Endothelial cell of umbilical vein (primary cell): ENCODE measurements around the gene PSMA4.

Source experiments
- CTCF ChIP-seq, 2 donors: IDR thresholded peaks; 1 replicate in 1 of 2; 2 replicates in 1 of 2; pipeline ENCODE4 v1.5.1; 2011; ENCODE audit warnings: low read length in 2 of 2, mild to moderate bottlenecking in 2 of 2, moderate library complexity in 2 of 2, control low read depth in 1 of 2, inconsistent platforms in 1 of 2, low read depth in 1 of 2; ENCODE audit not compliant: insufficient read depth in 1 of 2; ENCODE audit errors: extremely low read depth in 1 of 2
- EZH2 ChIP-seq: IDR thresholded peaks from 2 replicates; pipeline ENCODE4 v1.6.1; 2012; ENCODE audit warnings: borderline replicate concordance, low read depth, mild to moderate bottlenecking, moderate library complexity, low read length, inconsistent platforms; ENCODE audit not compliant: severe bottlenecking
- MYC ChIP-seq: IDR thresholded peaks from one replicate; pipeline ENCODE4 v1.6.1; 2011; ENCODE audit warnings: mild to moderate bottlenecking, low read depth, low read length
- POLR2A ChIP-seq: IDR thresholded peaks from 2 replicates; pipeline ENCODE4 v1.6.1; 2012; ENCODE audit warnings: low read depth, mild to moderate bottlenecking, control low read depth, low read length

GRCh38 chr15:78567531-78567930 lies 27.3 kb downstream of the PSMA4 start:
- no peak for TF ChIP-seq POLR2A
- TF ChIP-seq CTCF (IDR thresholded peaks at IDR 0.05; ENCODE audit: extremely low read depth in 1 of 2, insufficient read depth in 1 of 2, low read depth in 1 of 2, low read length in 2 of 2): no peak
- no peak for TF ChIP-seq MYC
- no peak for TF ChIP-seq EZH2
